ENCODE measurements around the gene AQP2. TPM values are rescaled to one million over a fixed set of nuclear protein-coding genes. Genes with fewer than 3 reads are reported as not detected.

AQP2 gene
- polyA plus RNA-seq, 1 of the 3 experiments (the other 2 are of a cell fraction), result not detected

GRCh38 chr12:49990273-49990672 lies 39.7 kb downstream of the AQP2 start:
- no peaks in the 10 kb centered on the region for H3K9me3 ChIP-seq
- no peaks in the 10 kb centered on the region for H3K79me2 ChIP-seq (ENCODE audit: insufficient read depth)
- H3K4me3 ChIP-seq (ENCODE audit: low read depth in 2 of 2, low read length in 1 of 2), result no peak overlapping the region
- no peaks in the 10 kb centered on the region for H3K9me2 ChIP-seq
- POLR2A ChIA-PET, result no interaction called here
- no peak overlapping the region; a peak in 1 of 4 replicates for H3K27ac ChIP-seq (ENCODE audit: low read depth in 2 of 2, low read length in 1 of 2)
- H3K27me3 ChIP-seq (ENCODE audit: insufficient read depth), result no peaks in the 10 kb centered on the region
- DNase-seq, result no peak
- peaks cover 4 to 20% of the 10 kb centered on the region in 2 experiments; a peak in 2 of 4 replicates for H3K4me1 ChIP-seq (ENCODE audit: control insufficient read depth in 1 of 2, insufficient read depth in 2 of 2, low read depth in 1 of 2, low read length in 1 of 2)
- 76% methylated on average over 4 of the region's 4 CpGs for WGBS (ENCODE audit: low lambda C conversion rate)
- no peak overlapping the region for H2AFZ ChIP-seq (ENCODE audit: low read depth)
- no peaks in the 10 kb centered on the region for H4K20me1 ChIP-seq (ENCODE audit: insufficient read depth)
- no peak overlapping the region for H3K9ac ChIP-seq
- TF ChIP-seq RAD21 (IDR thresholded peaks at IDR 0.05; ENCODE audit: low read length) (no peak), RXRA (IDR thresholded peaks at IDR 0.05; ENCODE audit: borderline replicate concordance, low read depth) (no peak), SMC3 (IDR thresholded peaks at IDR 0.05; ENCODE audit: low read depth, low read length) (no peak), TCF12 (IDR thresholded peaks at IDR 0.05) (no peak), RFX5 (IDR thresholded peaks at IDR 0.05; ENCODE audit: low read length) (no peak), CTCF (IDR thresholded peaks at IDR 0.05) (no peak)
- no peak overlapping the region for H3K4me2 ChIP-seq
- peaks cover 46 to 61% of the 10 kb centered on the region in 2 experiments for H3K36me3 ChIP-seq (replicated peaks in 1 of 2; ENCODE audit: control insufficient read depth in 1 of 2, insufficient read depth in 2 of 2, low read length in 1 of 2)
- CTCF ChIA-PET, result interaction anchor here (0.8 to 1.8 kb wide), 5 partner anchors 10 to 66 kb away, joined by 3 to 9 read pairs (median 5); no protein-coding TSS in a partner anchor
- H3F3A ChIP-seq (replicated peaks; ENCODE audit: insufficient read depth), result peaks cover 12% of the 10 kb centered on the region

GRCh38 chr12:49998453-49998852 lies 47.9 kb downstream of the AQP2 start:
- CTCF ChIA-PET, result interaction anchor here (0.9 to 1.6 kb wide), 4 partner anchors 18 to 58 kb away, joined by 3 to 7 read pairs (median 4); no protein-coding TSS in a partner anchor

More at GRCh38 chr12:49998453-49998852, 47.9 kb downstream of the AQP2 start:
- TF ChIP-seq RXRA (IDR thresholded peaks at IDR 0.05; ENCODE audit: borderline replicate concordance, low read depth) (no peak), REST (IDR thresholded peaks at IDR 0.05; ENCODE audit: low read depth, low read length) (no peak), POLR2AphosphoS5 (IDR thresholded peaks at IDR 0.05; ENCODE audit: low read depth, low read length) (no peak), PBX3 (IDR thresholded peaks at IDR 0.05) (no peak), MXI1 (IDR thresholded peaks at IDR 0.05; ENCODE audit: low read depth, low read length) (no peak), CHD2 (IDR thresholded peaks at IDR 0.05; ENCODE audit: low read length, partially characterized antibody) (no peak), USF2 (IDR thresholded peaks at IDR 0.05; ENCODE audit: borderline replicate concordance, low read depth, low read length) (no peak), JUND (IDR thresholded peaks at IDR 0.05) (no peak), GABPA (IDR thresholded peaks at IDR 0.05; ENCODE audit: low read depth) (no peak), MAX (IDR thresholded peaks at IDR 0.05; ENCODE audit: low read depth) (no peak)
- no peak overlapping the region for H2AFZ ChIP-seq (ENCODE audit: low read depth)
- no peaks in the 10 kb centered on the region for H3K9me2 ChIP-seq
- no peaks in the 10 kb centered on the region; a peak in 2 of 4 replicates for H3K4me1 ChIP-seq (ENCODE audit: control insufficient read depth in 1 of 2, insufficient read depth in 2 of 2, low read depth in 1 of 2, low read length in 1 of 2)
- peaks cover 18% of the 10 kb centered on the region; the same call in 1 of the 2 replicates for H3K79me2 ChIP-seq (ENCODE audit: insufficient read depth)
- H3K4me3 ChIP-seq (ENCODE audit: low read depth in 2 of 2, low read length in 1 of 2), result no peak overlapping the region
- H3K27me3 ChIP-seq (ENCODE audit: insufficient read depth), result no peaks in the 10 kb centered on the region
- 94% methylated on average over 2 of the region's 2 CpGs for WGBS (ENCODE audit: low lambda C conversion rate)
- no peaks in the 10 kb centered on the region for H4K20me1 ChIP-seq (ENCODE audit: insufficient read depth)
- no peak overlapping the region for H3K9ac ChIP-seq
- peaks cover 33 to 50% of the 10 kb centered on the region in 2 experiments for H3K36me3 ChIP-seq (replicated peaks in 1 of 2; ENCODE audit: control insufficient read depth in 1 of 2, insufficient read depth in 2 of 2, low read length in 1 of 2)
- H3K27ac ChIP-seq (ENCODE audit: low read depth in 2 of 2, low read length in 1 of 2), result no peak overlapping the region
- no peak for DNase-seq
- no peaks in the 10 kb centered on the region for H3K9me3 ChIP-seq
- no peak overlapping the region for H3K4me2 ChIP-seq
- POLR2A ChIA-PET, result no interaction called here
- H3F3A ChIP-seq (replicated peaks; ENCODE audit: insufficient read depth), result peaks cover 14% of the 10 kb centered on the region

All from SK-N-SH (cell line).